AG09319 (cell line): ENCODE data around the gene OMP.

Source experiments
- DNase-seq: peaks from one replicate; pipeline ENCODE4 v3.0.0-alpha.2; 2010; ENCODE audit warnings: low read depth; ENCODE audit errors: extremely low read depth
- CTCF ChIP-seq: IDR thresholded peaks from 2 replicates; pipeline ENCODE4 v1.5.1; 2011; ENCODE audit warnings: low read depth, mild to moderate bottlenecking, inconsistent platforms, low read length, moderate library complexity

Gene OMP

DNA sequence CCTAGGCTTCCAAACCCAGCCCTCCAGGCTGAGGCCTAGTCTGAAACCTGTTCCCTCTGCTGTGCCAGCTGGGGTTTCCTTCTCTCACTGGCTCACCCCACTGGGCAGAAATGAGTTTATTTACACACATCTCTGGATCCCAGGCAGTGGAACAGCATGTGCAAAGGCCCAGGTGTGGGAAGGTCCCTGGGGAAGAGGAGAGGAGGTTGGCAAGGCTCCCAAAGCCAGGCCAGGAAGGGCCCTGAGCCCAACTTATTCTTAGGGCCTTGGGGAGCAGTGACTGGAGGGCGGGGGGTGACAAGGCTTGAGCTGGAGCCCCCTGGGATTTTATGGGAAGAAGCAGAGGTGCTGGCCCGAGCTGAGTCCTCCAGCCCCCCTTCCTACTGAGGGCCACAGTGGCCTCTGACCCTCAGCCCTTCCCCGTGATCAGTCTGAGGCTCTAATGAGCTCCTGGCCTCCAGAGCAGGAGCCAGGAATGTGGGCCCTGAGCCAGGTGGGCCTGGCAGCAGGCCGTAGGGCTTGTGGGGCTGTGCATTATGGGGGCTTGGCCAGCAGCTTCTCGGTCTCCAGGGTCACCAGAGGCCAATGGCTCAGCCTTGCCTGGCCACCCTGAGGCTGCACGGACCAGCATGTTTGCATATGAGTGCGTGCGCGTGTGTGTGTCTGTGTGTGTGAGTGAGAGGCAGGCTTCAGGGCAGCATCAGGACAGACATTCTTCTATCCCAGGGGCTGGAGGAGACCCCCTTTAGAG is 28.3 kb downstream of the OMP start:
- DNase-seq, result peak; percentile 22
- no peak for TF ChIP-seq CTCF

GRCh38 chr11:77131560-77131959 is 28.9 kb downstream of the OMP start:
- no peak for DNase-seq
- no peak for TF ChIP-seq CTCF

- no peak for DNase-seq
- no peak for TF ChIP-seq CTCF
Observed at GRCh38 chr11:77135069-77135468, 32.4 kb downstream of the OMP start.

- TF ChIP-seq CTCF, result no peak
- no peak for DNase-seq
Observed at GRCh38 chr11:77136074-77136473, 33.4 kb downstream of the OMP start.

- DNase-seq, result no peak
- TF ChIP-seq CTCF, result no peak
Observed at GRCh38 chr11:77136784-77137420, 34.3 kb downstream of the OMP start.

DNA sequence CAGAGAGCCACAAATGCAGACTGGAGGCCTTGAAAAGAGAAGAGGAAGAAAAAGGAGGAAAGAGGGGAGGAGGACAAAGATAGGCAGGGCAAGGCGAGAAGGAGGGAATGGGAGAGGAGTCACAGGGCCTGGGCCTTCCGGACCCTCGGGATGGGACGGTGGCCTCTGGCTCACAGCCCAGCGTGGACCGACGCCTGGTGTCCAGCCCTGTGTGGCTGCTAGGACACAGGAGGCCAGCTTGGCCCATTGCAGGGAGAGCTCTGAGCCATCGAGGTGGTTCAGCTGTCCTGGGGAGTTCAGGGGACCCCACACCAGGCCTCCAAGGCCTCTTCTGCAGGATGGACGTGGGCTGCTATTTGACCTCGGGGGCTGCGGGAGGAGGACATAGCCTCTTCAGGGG is 34.8 kb downstream of the OMP start:
- no peak for DNase-seq
- no peak for TF ChIP-seq CTCF

GRCh38 chr11:77138106-77138649 is 35.5 kb downstream of the OMP start:
- DNase-seq, result no peak
- TF ChIP-seq CTCF, result no peak
